ENCODE results near the gene LILRB1.
"Not testable (repeated sequence)": the region's sequence is repeated elsewhere in the genome, so short reads cannot be mapped to it uniquely, and the experiment has no call there.

Gene LILRB1

DNA sequence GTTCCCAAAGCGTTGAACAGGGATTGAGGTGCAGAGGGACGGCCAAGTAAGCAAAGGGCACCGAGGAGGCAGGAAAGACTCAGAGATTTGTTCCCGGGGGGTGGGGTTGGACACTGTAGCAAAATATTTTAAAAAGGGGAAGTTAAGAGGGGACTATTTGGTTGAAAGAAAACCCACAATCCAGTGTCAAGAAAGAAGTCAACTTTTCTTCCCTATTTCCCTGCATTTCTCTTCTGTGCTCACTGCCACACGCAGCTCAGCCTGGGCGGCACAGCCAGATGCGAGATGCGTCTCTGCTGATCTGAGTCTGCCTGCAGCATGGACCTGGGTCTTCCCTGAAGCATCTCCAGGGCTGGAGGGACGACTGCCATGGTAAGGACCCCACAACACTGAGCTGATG is at the start of gene LILRB1:
TSS of gene LILRB1 (plus strand) at position 223 of the 400 bp plus-strand sequence. CDS start 590 bp downstream, outside the sequence.
- ATAC-seq = not testable (repeated sequence)

DNA sequence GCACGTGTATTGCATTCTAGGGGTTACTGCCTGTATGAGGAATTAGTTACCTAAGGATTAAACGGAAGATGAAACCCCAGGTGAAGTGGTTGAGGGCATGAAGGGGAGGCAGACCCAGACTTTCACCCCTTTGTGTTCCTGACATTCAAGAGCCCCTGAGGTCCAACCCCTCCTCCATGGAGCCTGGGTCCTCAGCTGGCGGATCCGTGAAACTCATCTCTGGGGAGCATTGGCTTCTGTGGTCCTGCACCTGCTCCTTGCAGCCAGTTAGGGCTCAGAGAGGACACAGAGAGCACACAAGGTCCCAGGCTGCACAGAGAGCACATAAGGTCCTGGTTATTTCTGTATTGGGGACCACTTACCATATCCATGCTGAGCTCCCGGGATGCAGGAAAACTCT is 43.9 kb upstream of the LILRB1 start:
- ATAC-seq = no peak

DNA sequence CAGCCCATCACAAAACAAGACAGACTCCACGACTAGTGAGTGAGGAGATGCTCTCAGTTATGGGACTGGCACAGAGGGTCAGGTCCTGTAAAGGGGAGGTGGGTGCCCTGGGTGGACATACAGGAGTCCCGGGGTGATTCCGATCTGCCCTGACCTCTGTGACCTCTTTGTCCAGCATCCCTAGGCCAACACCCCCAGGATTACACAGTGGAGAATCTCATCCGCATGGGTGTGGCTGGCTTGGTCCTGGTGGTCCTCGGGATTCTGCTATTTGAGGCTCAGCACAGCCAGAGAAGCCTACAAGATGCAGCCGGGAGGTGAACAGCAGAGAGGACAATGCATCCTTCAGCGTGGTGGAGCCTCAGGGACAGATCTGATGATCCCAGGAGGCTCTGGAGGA is 43.3 kb upstream of the LILRB1 start:
- ATAC-seq = no peak

DNA sequence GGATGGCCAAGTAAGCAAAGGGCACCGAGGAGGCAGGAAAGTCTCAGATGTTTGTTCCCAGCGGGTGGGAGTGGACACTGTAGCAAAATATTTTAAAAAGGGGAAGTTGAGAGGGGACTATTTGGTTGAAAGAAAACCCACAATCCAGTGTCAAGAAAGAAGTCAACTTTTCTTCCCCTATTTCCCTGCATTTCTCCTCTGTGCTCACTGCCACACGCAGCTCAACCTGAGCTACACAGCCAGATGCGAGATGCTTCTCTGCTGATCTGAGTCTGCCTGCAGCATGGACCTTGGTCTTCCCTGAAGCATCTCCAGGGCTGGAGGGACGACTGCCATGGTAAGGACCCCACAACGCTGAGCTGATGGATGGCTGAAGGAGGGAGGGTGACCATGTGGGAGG is 36.8 kb upstream of the LILRB1 start, which contains the start of gene LILRA1:
TSS of gene LILRA1 (plus strand) at position 188 of the 400 bp plus-strand sequence. CDS start 613 bp downstream, outside the sequence.
- ATAC-seq = not testable (repeated sequence)

DNA sequence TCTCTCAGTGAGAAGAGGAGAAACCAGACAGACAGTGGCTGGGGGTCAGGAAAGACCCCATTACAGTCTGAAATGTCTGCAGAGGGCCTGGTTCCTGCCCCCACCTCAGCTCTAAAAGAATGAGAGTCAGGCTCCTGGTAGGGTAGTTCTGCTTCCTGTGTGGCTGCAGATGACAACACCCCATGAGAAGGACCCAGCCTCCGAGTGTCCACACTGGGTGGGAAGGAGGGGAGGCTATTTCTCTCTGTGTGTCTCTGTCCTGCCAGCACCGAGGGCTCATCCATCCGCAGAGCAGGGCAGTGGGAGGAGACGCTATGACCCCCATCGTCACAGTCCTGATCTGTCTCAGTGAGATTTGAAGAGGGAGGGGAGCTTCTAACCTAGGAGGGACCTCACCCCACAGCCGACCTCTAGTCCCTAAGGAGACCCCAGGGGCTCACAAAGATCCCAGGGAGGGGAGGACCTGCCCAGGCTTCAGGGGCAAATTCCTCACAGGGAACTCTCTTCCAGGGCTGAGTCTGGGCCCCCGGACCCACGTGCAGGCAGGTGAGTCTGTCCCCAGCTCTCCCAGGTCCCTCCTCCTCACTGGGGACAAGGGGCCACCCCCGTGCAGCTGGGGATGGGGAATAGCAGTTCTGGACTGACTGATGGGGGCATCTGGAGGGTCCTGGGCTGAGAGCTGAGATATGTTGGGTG is 36.2 kb upstream of the LILRB1 start:
- ATAC-seq = not testable (repeated sequence)

DNA sequence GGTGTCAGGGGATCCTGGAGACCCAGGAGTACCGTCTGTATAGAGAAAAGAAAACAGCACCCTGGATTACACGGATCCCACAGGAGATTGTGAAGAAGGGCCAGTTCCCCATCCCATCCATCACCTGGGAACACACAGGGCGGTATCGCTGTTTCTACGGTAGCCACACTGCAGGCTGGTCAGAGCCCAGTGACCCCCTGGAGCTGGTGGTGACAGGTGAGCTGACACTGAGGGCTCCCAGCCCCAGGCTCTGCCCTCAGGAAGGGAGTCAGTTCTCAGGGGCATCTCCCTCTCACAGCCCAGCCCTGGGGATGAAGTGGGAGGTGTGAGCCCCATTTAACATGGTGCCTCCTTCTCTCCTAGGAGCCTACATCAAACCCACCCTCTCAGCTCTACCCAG is 35.5 kb upstream of the LILRB1 start:
- no peak for ATAC-seq

DNA sequence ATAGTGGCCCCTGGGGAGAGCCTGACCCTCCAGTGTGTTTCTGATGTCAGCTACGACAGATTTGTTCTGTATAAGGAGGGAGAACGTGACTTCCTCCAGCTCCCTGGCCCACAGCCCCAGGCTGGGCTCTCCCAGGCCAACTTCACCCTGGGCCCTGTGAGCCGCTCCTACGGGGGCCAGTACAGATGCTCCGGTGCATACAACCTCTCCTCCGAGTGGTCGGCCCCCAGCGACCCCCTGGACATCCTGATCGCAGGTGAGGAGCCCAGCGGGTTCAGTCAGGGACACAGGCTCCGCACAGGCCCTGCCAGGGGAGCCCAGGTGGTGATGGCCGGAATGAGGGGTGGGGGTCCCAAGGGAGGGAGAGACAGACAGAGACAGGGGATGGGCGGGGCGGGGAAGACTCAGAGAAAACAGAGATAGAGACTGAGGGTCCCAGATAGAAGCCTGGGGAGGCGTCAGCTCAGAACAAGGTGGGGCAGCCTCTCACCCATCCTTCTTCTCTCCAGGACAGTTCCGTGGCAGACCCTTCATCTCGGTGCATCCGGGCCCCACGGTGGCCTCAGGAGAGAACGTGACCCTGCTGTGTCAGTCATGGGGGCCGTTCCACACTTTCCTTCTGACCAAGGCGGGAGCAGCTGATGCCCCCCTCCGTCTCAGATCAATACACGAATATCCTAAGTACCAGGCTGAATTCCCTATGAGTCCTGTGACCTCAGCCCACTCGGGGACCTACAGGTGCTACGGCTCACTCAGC is 34.4 kb upstream of the LILRB1 start:
- ATAC-seq = not testable (repeated sequence)

DNA sequence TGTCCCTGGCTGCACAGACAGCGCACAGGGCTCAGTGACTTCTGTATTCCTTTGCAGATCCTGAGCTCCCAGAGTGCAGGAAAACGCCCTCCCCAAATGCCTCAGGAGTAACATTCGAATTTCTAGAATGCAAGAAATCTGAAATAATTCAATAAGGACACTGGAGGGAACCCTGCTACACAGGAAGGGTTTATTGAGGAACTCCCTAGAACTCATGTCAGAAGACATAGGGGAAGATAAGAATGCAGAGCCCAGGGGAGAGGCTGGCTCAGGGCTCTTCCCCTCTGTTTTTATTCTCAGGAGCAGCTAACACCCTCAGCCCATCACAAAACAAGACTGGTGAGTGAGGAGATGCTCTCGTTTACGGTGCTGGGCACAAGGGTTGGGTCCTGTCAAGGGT is 30.1 kb upstream of the LILRB1 start:
- ATAC-seq = no peak

DNA sequence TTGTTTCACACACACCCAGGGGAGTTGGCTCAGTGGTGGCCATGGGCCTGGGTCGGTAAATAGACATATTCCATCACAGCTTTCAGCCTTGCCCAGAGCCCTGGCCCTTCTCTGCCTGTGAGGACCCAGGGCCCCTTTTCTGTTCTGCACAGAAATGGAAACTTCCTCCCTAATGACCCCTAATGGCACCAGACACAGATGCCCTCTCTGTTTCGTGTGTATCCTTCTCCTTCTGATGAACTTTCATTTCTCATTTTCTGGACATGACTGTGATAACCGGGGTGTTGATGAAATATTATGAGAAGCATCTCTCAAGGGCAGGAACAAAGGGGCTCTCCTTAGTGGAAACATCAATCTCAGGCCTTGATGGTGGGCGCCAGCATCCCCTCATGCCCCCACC is 24.1 kb upstream of the LILRB1 start:
- no peak for ATAC-seq

DNA sequence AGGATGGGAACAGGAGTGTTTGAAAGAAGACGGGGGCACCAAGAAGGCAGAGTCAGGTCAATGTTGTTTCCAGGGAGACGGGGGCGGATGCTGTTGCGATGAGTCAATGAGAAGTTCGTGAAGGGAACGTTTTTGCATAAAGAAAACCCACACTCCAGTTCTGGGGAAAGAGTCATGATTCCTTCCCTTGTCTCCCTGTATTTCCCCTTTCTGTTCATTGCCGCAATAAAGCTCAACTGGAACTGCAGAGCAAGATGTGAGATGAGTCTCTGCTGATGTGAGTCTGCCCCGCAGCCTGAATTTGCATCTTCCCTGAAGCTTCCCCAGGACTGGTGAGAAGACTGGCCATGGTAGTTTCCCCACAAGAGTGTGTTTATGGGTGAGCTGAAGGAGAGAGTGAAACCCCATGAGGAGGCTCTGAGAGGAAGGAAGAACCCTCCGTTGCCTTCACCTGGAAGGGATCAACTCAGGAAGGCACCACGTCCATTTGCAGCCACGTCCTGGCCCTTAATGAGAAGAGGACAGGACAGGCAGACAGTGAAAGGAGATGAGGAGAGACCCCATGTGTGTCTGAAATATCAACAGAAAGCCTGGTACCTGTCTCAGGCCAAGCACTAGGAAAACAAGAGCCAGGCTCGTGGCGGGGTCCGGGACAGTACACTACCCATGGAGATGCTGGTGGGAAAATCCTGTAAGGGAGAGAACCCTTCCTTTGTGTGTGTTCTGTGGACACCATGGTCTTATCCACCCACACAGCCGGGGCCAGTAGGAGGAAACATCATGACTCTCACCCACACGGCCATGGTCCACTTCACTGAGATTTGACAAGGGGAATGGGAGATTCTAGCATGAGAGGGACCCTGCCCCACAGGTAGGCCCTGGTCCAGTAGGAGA is 23.1 kb upstream of the LILRB1 start:
- ATAC-seq = peak; percentile 32 to 41

DNA sequence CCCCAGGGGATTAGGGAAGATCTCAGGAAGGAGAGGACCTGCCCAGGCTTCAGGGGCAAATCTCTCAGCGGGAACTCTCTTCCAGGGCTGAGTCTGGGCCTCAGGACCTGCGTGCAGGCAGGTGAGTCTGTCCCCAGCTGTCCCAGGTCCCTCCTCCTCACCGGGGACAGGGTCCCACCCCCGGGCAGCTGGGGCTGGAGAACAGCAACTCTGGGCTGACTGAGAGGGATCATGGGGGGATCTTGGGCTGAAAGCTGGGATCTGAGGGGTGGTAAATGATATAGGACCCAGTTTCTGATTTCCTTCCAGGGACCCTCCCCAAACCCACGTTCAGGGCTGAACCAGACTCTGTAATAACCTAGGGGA is 22.5 kb upstream of the LILRB1 start:
- ATAC-seq = no peak

DNA sequence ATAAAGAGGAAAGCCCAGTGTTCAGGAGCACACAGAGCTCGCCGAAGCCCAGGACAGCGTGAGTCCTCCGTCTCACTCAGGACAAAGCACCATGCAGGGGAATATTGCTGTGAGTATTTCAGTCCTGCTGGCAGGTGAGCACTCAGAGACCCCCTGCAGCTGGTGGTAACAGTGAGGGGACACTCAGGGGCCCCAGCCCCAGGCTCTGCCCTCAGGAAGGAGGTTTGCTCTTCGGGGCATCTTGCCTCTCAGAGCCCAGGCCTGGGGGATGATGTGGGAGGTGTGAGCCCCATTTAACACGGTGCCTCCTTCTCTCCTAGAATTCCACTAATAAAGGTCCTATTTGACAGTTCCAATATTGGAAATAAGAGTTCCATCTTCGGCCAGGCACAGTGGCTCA is 22.1 kb upstream of the LILRB1 start:
- ATAC-seq = no peak

DNA sequence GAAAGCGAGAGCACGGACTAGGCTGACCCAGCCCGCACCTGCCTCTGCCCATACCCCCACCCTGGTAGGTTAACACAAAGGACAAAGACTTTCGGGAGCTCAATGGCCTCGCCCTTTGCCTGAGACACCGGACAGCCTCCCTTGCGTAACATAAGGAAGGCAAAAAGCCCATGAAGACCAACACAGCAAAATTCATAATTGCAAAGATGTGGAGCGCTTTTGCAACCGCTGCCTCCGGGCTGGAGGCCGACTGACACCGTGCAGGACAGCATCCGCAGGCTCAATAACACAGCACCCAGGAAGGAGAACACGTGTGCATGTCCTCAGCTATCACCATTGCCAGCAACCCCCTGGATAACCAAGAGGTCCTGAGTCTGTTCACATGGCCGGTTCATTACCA is 21.5 kb upstream of the LILRB1 start:
- no peak for ATAC-seq

DNA sequence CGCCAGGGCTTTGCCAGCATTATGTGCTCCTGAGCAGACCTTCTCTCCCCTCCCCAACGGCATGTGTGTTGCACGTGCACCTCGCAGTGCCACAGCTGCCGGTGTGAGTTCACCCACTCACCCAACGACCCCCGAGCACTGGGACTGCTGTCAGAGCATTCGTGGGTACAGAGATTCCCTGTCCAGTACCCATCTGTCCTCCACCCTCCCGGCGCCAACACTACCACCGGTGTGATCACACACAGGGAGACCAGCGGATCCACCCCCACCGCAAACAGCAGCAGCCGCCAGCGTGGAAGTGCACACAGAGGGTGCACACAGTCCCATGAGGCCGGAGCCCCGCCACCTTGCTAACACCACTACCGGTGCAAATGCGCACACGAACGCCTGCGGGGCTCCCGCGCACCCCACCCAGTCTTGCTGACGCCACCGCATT is 20.9 kb upstream of the LILRB1 start:
- no peak for ATAC-seq

DNA sequence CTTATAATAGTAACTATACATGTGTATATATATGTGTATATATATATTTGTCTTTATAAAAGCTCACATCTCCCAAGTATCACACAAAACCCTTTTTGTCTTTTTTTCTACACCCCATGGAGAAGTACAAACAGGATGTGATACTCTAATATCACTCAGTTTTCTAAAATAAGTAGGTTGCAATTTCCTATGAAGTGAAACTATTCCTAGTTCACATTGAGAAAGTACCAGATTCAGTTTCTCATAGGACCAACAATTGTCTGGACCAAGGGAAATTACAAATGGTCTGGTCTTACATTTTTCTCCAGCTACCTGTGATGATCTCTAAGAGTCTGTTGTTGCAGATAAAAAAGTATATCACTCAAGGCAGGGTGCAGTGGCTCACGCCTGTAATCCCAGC is 17.9 kb upstream of the LILRB1 start:
- no peak for ATAC-seq

DNA sequence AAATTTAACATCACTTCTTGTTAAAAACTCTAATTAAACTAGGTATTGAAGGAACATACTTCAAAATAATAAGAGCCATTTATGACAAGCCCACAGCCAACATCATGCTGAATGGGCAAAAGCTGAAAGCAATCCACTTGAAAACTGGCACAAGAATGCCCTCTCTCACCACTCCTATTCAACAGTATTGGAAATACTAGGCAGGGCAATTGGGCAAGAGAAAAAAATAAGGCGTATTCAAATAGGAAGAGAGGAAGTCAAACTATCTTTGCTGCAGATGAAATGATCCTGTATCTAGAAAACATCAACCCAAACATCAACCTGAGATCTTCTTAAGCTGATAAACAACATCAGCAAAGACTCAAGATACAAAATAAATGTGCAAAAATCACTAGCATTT is 15.6 kb upstream of the LILRB1 start:
- ATAC-seq = no peak

DNA sequence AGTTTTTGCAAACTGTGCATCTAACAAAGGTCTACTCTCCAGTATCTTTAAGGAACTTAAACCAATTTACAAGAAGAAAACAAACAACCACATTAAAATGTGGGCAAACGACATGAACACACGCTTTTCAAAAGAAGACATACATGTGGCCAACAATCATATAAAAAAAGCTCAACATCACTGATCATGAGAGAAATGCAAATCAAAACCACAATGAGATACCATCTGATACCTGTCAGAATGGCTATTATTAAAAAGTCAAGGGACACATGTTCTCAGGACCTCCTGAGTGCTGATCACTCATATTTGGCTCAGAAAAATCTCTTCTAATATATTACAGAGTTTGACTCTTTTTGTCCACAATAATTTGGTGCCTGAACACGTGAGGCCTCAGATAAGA is 14.2 kb upstream of the LILRB1 start:
- no peak for ATAC-seq

DNA sequence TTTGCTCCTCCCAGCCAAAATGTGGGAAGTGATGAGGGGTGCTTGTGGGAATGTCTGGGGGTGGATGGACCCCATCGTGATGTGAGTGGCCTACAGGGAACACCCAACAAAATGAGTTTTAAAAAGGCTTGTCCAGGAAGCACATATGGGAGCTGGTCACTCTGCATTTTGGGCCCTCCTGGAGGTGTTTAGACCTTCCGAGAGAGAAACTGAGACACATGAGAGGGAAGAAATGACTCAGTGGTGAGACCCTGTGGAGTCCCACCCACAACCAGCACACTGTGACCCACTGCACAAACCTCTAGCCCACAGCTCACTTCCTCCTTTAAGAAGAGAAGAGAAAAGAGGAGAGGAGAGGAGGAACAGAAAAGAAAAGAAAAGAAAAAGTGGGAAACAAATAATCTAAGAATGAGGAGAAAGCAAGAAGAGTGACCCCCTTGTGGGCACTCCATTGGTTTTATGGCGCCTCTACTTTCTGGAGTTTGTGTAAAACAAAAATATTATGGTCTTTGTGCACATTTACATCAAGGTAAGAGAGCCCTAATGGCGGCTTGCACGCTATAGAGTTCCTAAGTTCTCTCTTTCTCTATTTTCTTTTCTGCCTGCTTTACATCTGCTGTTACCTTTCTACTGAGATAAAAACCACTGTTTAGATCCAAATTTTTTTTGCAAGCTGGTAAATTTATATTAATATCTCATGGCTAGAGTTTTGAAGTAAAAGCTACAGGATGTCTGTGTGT is 13.3 kb upstream of the LILRB1 start:
- no peak for ATAC-seq

DNA sequence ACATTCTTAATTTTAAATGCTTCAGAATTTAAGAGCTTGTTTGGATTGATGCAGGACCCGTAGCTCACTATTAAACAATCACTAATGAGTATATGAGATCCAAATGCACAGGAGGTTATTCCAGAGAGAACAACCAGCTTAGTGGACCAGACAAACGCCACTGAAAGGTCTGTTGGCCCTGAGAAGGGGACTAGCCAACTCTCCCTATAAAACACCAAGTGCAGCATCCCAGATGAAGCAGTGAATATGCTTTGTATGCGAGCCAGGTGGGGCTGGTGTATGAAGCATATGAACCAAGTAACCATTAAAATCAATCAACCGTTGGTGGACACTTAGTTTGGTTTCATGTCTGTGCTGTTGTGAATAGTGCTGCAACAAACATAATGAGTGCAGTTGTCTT is 9.8 kb upstream of the LILRB1 start:
- no peak for ATAC-seq

DNA sequence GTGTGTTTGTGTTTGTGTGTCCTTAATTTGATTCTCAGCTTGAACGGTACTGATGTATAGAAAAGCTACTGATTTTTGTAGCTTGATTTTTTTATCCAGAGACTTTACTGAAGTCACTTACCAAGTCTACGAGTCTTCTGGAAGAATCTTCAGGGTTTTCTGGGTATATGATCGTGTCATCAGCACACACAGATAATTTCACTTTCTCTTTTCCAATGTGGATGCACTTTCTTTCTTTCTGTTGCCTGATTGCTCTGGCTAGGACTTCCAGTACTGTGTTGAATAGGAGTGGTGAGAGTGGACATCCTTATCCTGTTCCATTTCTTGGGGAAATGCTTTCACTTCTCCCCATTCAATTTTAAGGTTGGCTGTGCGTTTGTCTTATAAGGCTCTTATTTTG is 7.9 kb upstream of the LILRB1 start:
- no peak for ATAC-seq

DNA sequence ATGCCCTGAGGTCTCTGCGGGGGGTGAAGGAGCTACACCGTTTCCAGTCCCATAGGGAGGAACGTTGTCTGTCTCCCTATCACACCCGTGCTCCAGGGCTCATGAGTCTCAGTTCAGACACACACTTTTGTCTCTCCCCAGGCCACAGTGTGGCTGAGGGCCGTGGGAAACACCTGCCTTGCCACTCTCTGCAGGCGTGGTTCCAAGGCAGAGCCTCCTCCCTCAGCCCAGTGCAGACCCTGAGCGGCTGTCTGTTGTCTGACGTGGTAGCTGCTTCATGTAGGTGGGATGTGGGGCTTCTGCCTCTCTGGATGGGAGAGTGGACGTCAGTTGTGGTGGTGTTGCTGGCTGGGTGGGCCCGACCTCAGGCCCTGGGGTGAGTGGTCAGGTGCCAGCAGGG is 6.0 kb upstream of the LILRB1 start:
- ATAC-seq = peak; percentile 21 to 33

DNA sequence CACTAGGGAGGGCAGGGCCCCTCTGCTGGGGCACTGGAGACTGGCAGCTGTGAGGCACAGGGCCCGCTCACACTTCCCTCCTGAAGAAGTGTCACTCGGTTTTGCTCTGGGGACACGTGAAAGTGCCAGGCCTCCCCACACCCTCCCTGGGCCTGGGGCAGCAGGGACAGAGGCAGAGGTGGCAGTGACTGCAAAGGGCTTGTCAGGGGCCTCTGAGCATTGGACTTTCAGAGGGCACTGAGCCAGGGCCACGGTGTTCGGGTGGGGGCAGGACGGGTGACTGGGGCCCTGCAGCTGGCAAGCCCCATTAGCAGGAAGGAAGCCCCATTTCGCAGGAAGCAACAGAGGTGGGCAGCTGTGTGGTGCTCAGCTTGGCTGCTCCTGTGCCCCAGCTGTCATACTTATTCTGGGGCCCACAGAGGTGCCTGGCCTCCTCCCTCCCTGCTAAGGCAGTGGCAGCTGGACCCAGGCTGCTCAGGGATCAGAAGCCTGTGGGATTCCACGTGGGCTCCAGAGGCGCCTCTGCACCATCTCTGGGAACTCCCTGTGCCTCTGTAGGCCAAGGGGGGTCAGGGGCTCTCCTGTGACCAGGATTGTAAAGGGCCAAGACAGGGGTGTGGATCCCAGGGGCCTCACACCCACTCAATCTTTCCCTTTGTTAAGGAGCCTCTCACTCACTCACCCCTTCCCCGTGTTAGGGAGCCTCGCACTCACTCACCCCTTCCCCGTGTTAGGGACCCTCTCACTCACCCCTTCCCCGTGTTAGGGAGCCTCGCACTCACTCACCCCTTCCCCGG is 5.2 kb upstream of the LILRB1 start:
- peak in 1 of 2 donors; percentile 33 for ATAC-seq
